ENCODE results near the gene MCTP1.
"Not testable (repeated sequence)": the region's sequence is repeated elsewhere in the genome, so short reads cannot be mapped to it uniquely, and the experiment has no call there.

MCTP1 gene

DNA sequence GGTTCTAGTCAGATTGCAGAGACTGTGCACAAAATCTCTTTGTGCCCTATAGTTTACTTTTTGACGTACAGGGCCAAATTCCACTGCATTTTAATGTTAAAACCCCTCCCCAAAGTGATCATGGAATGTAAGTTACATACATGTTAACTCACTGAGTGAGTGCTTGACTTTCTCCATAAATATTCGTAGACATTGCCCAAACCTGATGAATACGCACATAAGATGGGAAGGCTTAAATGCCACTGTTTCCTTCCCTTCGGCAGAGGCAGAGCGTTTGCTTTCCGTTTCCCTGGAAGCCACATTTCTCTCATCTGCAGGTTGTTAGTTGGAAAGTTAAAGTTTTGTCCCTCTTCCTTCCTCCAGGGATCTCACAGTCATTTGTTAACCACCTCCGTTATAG lies 286.2 kb downstream of the MCTP1 start:
- TF ChIP-seq EZH2phosphoT487 (IDR thresholded peaks at IDR 0.05; ENCODE audit: low read length), result no peak
- TF ChIP-seq EZH2 (optimal IDR thresholded peaks at IDR 0.05; ENCODE audit: low read depth, low read length), result no peak
- TF ChIP-seq CTCF (IDR thresholded peaks at IDR 0.05; ENCODE audit: low read length), result no peak
- no peaks in the 10 kb centered on the region for H3K9me3 ChIP-seq (replicated peaks; ENCODE audit: insufficient read depth, low read length)
- no peak overlapping the region for H3K4me2 ChIP-seq (ENCODE audit: low read depth, low read length)
- H3K36me3 ChIP-seq (replicated peaks; ENCODE audit: insufficient read depth, low read length), result no peaks in the 10 kb centered on the region
- DNase-seq, result no peak
- no peak overlapping the region for H3K4me3 ChIP-seq (ENCODE audit: low read length)
- H3K9ac ChIP-seq (ENCODE audit: low read length), result no peak overlapping the region
- no peak overlapping the region for H3K27ac ChIP-seq (ENCODE audit: low read length)
- H3K79me2 ChIP-seq (ENCODE audit: low read length), result no peaks in the 10 kb centered on the region
- no peaks in the 10 kb centered on the region for H3K27me3 ChIP-seq (replicated peaks; ENCODE audit: insufficient read depth, low read length)
- no peak overlapping the region for H2AFZ ChIP-seq (ENCODE audit: low read length)
- H3F3A ChIP-seq (ENCODE audit: insufficient read depth, low read length), result no peaks in the 10 kb centered on the region
- H3K9me2 ChIP-seq (replicated peaks; ENCODE audit: insufficient read depth, low read length), result no peaks in the 10 kb centered on the region
- H3K4me1 ChIP-seq (ENCODE audit: low read length), result no peaks in the 10 kb centered on the region
- H4K20me1 ChIP-seq (ENCODE audit: insufficient read depth, low read length), result no peaks in the 10 kb centered on the region

- not testable (repeated sequence) for H3F3A ChIP-seq (ENCODE audit: insufficient read depth, low read length); H3K4me1 ChIP-seq (ENCODE audit: low read length); H3K9me3 ChIP-seq (replicated peaks; ENCODE audit: insufficient read depth, low read length); H2AFZ ChIP-seq (ENCODE audit: low read length); H3K79me2 ChIP-seq (ENCODE audit: low read length); DNase-seq; H3K9me2 ChIP-seq (replicated peaks; ENCODE audit: insufficient read depth, low read length); H3K27ac ChIP-seq (ENCODE audit: low read length); H4K20me1 ChIP-seq (ENCODE audit: insufficient read depth, low read length); H3K9ac ChIP-seq (ENCODE audit: low read length); H3K4me2 ChIP-seq (ENCODE audit: low read depth, low read length); H3K27me3 ChIP-seq (replicated peaks; ENCODE audit: insufficient read depth, low read length); H3K36me3 ChIP-seq (replicated peaks; ENCODE audit: insufficient read depth, low read length); H3K4me3 ChIP-seq (ENCODE audit: low read length)
Measured at GRCh38 chr5:94994537-94994936, 290.4 kb downstream of the MCTP1 start.

DNA sequence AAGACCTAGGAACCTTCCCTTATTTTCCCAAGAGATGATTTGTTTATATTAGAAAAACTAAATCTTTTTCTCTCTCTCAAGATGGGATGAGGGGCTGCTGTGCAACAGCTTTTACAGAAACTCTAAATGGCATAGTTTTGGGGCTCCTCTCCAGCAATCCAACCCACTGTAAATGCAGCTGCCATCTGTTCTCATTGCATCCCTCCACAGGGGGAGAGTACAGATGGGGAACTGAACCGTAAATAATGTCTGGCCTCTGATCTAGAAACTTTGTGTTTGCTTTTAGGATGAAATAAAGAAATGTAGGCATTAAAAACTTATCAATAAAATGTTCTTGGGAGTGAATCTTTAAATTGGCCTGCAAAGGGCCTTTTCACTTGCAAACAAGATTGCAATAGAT lies 291.4 kb downstream of the MCTP1 start:
- no peaks in the 10 kb centered on the region for H3K27me3 ChIP-seq (replicated peaks; ENCODE audit: insufficient read depth, low read length)
- no peak for DNase-seq
- no peaks in the 10 kb centered on the region for H3K79me2 ChIP-seq (ENCODE audit: low read length)

DNA sequence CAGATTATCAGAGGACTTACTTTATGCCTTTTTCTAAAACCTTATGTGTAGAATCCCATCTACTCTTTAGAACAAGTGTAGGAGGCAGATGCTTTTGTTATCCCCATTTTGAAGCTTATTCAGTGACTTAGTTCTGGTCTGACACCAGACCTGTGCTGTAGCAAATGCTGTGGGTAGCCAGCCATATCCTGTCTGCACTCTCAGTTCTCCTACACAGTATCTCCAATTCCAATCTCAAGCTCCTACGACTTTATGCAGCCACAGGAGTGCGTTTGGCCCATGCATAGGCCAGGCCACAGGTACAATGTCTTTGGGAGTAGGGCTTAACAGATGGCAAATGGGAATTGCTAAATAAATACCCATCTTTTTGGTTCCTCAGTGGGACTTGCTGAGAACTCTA lies 292.6 kb downstream of the MCTP1 start:
- H3K9ac ChIP-seq (ENCODE audit: low read length), result no peak overlapping the region
- DNase-seq, result no peak
- no peak overlapping the region for H2AFZ ChIP-seq (ENCODE audit: low read length)
- H3K79me2 ChIP-seq (ENCODE audit: low read length), result no peaks in the 10 kb centered on the region
- no peaks in the 10 kb centered on the region for H3K9me2 ChIP-seq (replicated peaks; ENCODE audit: insufficient read depth, low read length)
- H3F3A ChIP-seq (ENCODE audit: insufficient read depth, low read length), result no peaks in the 10 kb centered on the region
- H4K20me1 ChIP-seq (ENCODE audit: insufficient read depth, low read length), result no peaks in the 10 kb centered on the region
- H3K4me2 ChIP-seq (ENCODE audit: low read depth, low read length), result no peak overlapping the region
- TF ChIP-seq EZH2phosphoT487 (IDR thresholded peaks at IDR 0.05; ENCODE audit: low read length) (no peak), EZH2 (optimal IDR thresholded peaks at IDR 0.05; ENCODE audit: low read depth, low read length) (no peak), CTCF (IDR thresholded peaks at IDR 0.05; ENCODE audit: low read length) (no peak)
- H3K4me3 ChIP-seq (ENCODE audit: low read length), result no peak overlapping the region
- H3K27me3 ChIP-seq (replicated peaks; ENCODE audit: insufficient read depth, low read length), result no peaks in the 10 kb centered on the region
- H3K36me3 ChIP-seq (replicated peaks; ENCODE audit: insufficient read depth, low read length), result no peaks in the 10 kb centered on the region
- H3K4me1 ChIP-seq (ENCODE audit: low read length), result no peaks in the 10 kb centered on the region
- no peak overlapping the region for H3K27ac ChIP-seq (ENCODE audit: low read length)
- H3K9me3 ChIP-seq (replicated peaks; ENCODE audit: insufficient read depth, low read length), result no peaks in the 10 kb centered on the region

More for the DNA sequence above, 291.4 kb downstream of the MCTP1 start:
- H3K36me3 ChIP-seq (replicated peaks; ENCODE audit: insufficient read depth, low read length), result no peaks in the 10 kb centered on the region
- H3K27ac ChIP-seq (ENCODE audit: low read length), result no peak overlapping the region
- no peaks in the 10 kb centered on the region for H3K9me2 ChIP-seq (replicated peaks; ENCODE audit: insufficient read depth, low read length)
- no peaks in the 10 kb centered on the region for H3F3A ChIP-seq (ENCODE audit: insufficient read depth, low read length)
- no peaks in the 10 kb centered on the region for H4K20me1 ChIP-seq (ENCODE audit: insufficient read depth, low read length)
- no peaks in the 10 kb centered on the region for H3K9me3 ChIP-seq (replicated peaks; ENCODE audit: insufficient read depth, low read length)
- H3K4me3 ChIP-seq (ENCODE audit: low read length), result no peak overlapping the region
- H3K4me2 ChIP-seq (ENCODE audit: low read depth, low read length), result no peak overlapping the region
- H3K9ac ChIP-seq (ENCODE audit: low read length), result no peak overlapping the region
- no peak for TF ChIP-seq EZH2phosphoT487 (IDR thresholded peaks at IDR 0.05; ENCODE audit: low read length)
- no peak for TF ChIP-seq CTCF (IDR thresholded peaks at IDR 0.05; ENCODE audit: low read length)
- no peak for TF ChIP-seq EZH2 (optimal IDR thresholded peaks at IDR 0.05; ENCODE audit: low read depth, low read length)
- no peaks in the 10 kb centered on the region for H3K4me1 ChIP-seq (ENCODE audit: low read length)
- no peak overlapping the region for H2AFZ ChIP-seq (ENCODE audit: low read length)

Data from MM.1S (cell line).